DMS153 (cell line): ENCODE results near the gene RASSF10.
"Not testable (repeated sequence)": the region's sequence is repeated elsewhere in the genome, so short reads cannot be mapped to it uniquely, and the experiment has no call there.

Source experiments
- DNase-seq: peaks from one replicate; lab custom pipeline; 2025; lab: John Stamatoyannopoulos, UW

RASSF10 gene

DNA sequence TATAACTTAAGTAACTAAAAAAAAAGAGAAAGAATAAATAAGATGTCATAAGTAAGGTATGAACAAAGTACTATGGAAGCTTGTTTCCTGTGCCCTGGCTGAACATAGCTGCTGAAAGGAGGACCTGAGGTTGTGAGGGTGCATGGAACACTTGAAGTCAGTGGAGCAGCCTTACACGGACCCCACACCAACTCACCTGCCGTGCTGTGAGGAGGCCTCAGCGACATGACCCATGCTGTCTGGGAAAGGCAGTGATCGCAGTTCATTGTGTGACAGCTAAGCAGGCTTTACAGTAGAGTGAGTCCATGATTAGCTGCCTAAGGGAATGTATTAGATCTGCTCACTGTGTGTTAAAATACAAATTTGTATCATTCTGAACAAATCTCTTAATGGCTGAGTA lies 17.6 kb downstream of the RASSF10 start:
- DNase-seq, result no peak

- no peak for DNase-seq
Measured at GRCh38 chr11:13028322-13028721, 19.2 kb downstream of the RASSF10 start.

DNA sequence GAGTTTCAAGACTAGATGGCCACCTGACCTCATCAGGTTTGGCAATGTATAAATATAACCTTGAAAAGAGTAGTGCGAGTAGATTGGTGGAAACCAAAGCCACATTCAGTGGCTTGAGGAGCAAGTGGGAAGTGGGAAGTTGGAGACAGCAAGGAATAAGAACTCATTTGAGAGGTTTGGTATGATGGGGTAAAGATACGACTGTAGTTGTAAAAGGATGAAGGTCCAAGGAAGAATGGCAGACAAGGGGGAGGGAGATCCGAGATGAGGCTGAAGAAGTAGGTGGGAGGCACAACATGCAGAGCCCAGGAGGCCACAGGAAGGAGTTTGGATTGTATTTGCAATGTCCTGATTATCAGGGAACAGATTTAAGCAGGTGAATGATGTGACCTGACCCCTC lies 20.8 kb downstream of the RASSF10 start:
- no peak for DNase-seq

GRCh38 chr11:13030857-13031256 lies 21.7 kb downstream of the RASSF10 start:
- DNase-seq, result peak; percentile 67

DNA sequence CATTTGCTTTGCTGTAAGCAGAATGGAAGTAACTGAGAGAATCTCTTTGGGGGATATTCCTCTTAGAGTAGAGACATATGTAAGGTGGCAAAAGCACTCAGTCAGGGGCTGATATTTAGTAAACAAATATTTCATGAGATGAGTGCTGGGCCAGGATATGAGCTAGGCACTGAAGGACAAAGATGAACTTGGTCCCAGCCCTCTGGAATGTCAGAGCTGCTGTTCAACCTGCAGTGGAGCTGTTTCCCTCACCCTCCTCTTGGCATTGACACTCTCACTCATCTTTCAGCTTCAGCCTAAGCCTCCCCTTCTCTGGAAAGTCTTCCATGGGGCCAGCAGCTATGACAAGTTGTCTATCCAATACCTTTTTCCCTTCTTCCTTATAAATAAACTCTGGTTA lies 22.2 kb downstream of the RASSF10 start:
- DNase-seq, result no peak

DNA sequence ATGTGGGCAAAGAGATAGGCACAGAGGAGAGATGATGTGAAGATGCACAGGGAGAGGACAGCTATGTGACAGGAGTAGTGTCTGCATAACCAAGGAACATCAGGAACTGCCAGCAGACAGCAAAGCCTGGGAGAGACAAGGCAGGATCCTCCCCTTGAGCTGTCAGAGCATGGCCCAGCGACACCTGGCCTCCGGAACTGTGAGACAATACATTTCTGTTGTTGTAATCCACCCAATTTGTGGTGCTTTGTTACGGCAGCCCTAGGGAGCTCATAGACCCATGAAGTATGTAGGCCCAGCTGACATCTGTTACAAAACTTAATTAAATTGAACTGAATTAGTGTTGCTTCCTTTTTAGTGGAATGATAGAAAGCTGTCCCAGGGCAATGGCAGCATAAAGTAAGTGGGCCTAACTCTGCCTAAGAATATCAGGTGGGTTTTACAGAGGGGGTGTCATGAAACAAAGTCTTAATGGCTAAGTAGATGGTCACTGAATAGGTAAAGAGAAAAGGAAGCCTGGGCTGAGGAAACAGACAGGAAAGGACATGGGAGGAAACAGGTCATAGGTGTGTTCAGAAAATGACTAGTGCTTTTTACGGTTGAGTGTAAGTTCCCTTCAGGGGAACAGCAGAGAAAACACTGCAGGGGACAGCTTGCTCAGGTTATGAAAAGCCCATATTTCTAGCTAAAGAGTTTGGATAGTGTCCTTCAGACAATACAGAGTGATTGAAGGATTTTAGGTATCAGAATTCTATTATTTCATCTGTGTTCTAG lies 24.8 kb downstream of the RASSF10 start:
- no peak for DNase-seq

GRCh38 chr11:13035711-13036110 lies 26.6 kb downstream of the RASSF10 start:
- DNase-seq, result no peak

GRCh38 chr11:13036235-13036634 lies 27.1 kb downstream of the RASSF10 start:
- DNase-seq, result no peak

DNA sequence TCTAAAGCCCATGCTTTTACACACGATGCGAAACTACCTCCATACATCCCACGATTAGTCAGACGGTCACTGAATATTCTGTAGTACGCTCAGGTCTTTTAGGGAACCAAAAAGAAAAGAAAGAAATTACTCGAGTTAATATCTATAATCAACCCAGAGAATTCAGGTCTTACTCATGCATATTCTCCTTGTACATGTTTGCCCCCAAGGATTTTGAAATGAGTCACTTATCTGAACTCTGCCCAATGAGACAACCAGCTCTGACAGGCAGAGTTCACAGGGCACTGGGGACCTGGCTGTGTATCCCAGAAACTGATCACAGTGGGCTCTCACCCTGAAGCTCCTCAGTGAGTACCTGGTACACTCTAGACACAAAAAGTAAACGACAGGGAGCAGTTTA lies 29.2 kb downstream of the RASSF10 start:
- no peak for DNase-seq

DNA sequence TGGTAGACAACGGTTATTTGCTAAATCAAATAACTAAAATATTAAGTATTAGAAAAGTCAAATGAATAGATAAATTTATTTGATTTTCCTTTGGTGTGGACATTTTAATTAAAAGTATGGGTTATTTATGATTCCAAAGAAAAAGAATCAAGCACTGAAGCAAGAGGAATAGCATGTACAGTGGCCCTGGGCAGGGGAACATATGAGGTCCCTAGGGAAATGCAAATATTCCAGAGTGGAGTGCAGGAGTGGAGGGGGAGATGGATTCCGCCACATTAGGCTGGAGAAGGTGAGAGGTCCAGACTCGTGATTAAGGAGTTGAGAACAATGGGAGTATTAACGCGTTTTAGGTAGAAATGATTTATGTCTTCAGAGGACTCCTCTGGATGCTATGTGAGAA lies 30.0 kb downstream of the RASSF10 start:
- no peak for DNase-seq

- DNase-seq, result peak; percentile 46
Measured at GRCh38 chr11:13040969-13041561, 31.9 kb downstream of the RASSF10 start.

DNA sequence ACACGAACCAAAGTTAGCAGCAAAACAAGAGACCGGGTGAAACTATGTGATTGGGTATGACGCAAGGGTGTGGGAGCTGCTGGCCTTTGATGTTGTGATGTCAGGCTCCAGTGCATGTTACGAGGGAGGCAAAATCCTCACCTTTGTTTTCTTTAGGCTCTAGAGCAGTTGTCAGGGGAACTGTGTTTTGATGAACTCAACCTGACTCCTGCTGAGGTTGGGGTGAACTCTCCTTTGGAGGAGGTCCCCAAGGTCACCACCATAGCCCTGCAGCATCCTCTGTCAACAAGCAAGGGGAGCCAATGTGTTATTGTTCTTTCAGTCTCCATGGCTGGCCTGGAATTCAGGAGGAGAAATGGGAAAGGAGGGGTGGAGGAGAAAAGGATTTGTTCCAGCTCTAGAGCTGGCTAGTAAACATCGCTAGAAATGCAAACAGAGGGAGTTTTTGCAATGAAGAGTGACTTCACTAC lies 33.8 kb downstream of the RASSF10 start:
- peak; percentile 34 for DNase-seq

- DNase-seq, result peak; percentile 22
Measured at GRCh38 chr11:13043912-13044628, 35.0 kb downstream of the RASSF10 start.

GRCh38 chr11:13045089-13045488 lies 36.0 kb downstream of the RASSF10 start:
- DNase-seq, result not testable (repeated sequence)

DNA sequence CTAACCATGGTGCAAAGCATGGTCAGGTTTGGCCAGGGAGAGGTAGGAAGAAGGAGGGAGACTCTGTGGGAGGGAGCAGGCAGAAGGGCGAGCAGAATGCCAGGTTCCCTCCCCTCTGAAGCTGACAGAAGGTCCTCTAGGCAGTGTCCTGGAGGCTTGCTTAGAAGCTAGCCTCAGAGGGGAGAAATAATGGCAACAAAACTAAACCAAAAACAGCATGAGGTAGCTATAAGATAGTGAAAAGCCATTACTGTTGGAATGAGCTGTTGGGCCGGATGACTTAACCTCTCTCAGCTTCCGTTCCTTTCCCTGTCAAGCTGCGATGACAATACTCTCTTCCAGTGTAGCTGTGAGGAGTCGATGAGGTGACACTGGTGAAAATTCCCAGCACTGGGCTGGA lies 36.6 kb downstream of the RASSF10 start:
- DNase-seq, result no peak

- no peak for DNase-seq
Measured at GRCh38 chr11:13046637-13047570, 37.8 kb downstream of the RASSF10 start.

DNA sequence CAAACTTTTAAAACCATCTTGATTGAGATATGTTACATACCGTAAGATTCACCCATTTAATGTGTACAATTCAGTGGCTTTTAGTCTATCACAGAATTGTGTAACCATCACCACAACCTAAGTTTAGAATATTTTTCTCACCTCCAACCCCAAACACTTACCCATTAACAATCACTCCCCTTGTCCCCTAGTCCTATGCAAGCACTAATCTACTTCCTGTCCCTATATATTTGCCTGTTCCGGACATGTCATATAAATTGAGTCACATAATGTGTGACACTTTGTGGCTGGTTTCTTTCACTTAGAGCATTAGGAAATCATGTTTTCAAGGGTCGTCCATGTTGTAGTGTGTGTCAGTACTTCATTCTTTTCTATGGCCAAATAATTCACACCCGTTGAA lies 38.8 kb downstream of the RASSF10 start:
- no peak for DNase-seq

DNA sequence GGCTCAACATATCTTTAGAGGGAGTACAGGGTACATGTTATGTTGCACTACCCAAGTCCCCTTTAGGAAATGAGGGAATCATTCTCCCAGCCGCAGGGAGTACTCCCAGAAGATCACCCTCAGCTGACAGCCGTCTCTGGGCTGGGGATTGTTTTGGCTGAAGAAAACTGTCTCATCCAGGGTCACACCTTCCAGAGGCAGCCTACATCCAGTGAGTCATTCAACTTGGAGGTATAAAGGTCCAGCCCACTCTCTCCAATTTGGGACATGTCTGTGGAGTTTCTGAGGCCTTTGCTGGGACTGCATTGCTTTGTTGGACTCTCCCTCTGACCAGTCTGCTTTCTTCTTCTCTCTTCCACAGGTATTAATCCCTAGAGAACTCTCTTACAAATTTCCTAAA lies 42.1 kb downstream of the RASSF10 start:
- no peak for DNase-seq

- DNase-seq, result peak; percentile 8
Measured at GRCh38 chr11:13052130-13052571, 43.0 kb downstream of the RASSF10 start.

GRCh38 chr11:13053255-13053917 lies 44.3 kb downstream of the RASSF10 start:
- DNase-seq, result no peak

- no peak for DNase-seq
Measured at GRCh38 chr11:13054278-13054677, 45.2 kb downstream of the RASSF10 start.
